NB4 (cell line): ENCODE measurements around the gene PTGIS.
A peak's percentile ranks its signal among the peaks of the same experiment; 100 is the strongest.

ENCODE experiments used
- DNase-seq: peaks from one replicate; pipeline ENCODE4 v3.0.0; 2010; ENCODE audit warnings: low read depth
- H3K4me3 ChIP-seq: one replicate; pipeline ENCODE4 v1.5.1; 2011; ENCODE audit warnings: mild to moderate bottlenecking, low read depth, low read length, moderate library complexity
- MYC ChIP-seq: IDR thresholded peaks from 2 replicates; pipeline ENCODE4 v1.6.1; 2011; ENCODE audit warnings: low read depth, low read length
- POLR2A ChIP-seq: IDR thresholded peaks from 2 replicates; pipeline ENCODE4 v1.6.1; 2011; ENCODE audit warnings: mild to moderate bottlenecking; ENCODE audit not compliant: insufficient read length; ENCODE audit errors: extremely low read depth
- TF ChIP-seq, protein P1 (sequence below): IDR thresholded peaks from 2 replicates; pipeline ENCODE4 v1.6.1; 2011; ENCODE audit warnings: low read depth, low read length
- TF ChIP-seq, protein P2 (sequence below): IDR thresholded peaks from one replicate; pipeline ENCODE4 v1.5.1; 2012; ENCODE audit warnings: low read depth, low read length

The PTGIS gene

DNA sequence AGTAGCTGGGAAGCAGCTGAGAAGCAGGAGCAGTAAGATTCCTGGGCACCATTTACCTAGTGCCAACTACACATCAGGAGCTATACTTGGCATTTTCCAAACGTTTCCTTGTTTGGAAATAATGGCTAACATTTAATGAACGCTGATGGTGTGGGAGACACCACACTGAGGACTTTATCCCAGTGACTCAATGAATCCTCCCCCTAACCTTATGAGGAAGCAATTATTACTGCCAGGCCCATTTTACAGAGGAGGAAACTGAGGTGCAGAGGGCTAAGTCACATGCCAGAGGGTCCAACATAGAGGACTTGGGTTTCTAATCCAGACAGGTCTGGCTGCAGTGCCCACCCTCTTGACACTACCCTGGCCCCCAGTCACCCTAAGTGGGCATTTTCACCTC lies 6.1 kb downstream of the PTGIS start:
- no peak overlapping the region for H3K4me3 ChIP-seq
- TF ChIP-seq MYC (no peak), POLR2A (no peak)
- TF ChIP-seq, protein P1, sequence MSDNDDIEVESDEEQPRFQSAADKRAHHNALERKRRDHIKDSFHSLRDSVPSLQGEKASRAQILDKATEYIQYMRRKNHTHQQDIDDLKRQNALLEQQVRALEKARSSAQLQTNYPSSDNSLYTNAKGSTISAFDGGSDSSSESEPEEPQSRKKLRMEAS: no peak
- TF ChIP-seq, protein P2, sequence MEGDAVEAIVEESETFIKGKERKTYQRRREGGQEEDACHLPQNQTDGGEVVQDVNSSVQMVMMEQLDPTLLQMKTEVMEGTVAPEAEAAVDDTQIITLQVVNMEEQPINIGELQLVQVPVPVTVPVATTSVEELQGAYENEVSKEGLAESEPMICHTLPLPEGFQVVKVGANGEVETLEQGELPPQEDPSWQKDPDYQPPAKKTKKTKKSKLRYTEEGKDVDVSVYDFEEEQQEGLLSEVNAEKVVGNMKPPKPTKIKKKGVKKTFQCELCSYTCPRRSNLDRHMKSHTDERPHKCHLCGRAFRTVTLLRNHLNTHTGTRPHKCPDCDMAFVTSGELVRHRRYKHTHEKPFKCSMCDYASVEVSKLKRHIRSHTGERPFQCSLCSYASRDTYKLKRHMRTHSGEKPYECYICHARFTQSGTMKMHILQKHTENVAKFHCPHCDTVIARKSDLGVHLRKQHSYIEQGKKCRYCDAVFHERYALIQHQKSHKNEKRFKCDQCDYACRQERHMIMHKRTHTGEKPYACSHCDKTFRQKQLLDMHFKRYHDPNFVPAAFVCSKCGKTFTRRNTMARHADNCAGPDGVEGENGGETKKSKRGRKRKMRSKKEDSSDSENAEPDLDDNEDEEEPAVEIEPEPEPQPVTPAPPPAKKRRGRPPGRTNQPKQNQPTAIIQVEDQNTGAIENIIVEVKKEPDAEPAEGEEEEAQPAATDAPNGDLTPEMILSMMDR: no peak
- DNase-seq: no peak

DNA sequence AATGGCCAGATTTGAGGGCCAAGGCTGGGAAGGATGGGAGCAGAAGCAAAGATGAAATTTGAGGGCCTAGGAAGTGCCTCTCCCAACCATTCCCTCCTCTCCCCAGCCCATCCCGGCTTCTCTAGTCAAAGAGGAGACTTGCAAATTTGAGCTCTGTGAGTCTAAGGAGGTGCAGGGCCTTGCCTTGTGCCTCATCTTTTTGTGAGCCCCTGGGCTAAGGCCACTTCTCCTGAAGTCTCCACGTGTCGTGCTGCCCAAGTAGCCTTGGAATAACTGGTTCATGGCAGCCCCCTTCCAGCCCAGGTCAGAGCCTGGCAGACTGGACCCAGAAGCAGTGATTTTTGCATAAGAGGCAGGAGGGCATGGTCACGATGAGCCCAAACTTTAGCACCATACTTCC lies 6.7 kb downstream of the PTGIS start:
- no peak for DNase-seq
- no peak overlapping the region for H3K4me3 ChIP-seq
- TF ChIP-seq MYC (no peak), POLR2A (no peak)
- TF ChIP-seq, protein P1: no peak

DNA sequence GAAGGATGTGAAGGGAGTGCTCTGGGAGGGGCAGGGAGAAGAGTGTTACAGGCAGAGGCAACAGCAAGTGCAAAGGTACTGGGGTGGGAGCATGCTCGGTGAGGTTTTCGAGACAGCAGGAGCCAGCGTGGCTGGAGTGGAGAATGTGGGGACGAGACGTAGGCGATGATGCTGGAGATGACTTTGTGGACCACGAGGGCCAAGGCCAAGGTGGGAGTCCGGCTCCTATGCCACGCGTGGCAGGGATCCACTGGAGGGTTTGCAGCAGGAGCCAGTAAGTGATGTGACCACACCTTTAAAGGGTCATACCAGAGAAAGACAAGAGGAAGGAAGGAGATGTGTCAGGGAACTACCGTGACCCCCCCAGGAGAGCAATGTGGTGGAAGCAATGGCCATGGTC lies 7.3 kb downstream of the PTGIS start:
- H3K4me3 ChIP-seq: no peak overlapping the region
- TF ChIP-seq MYC (no peak), POLR2A (no peak)
- TF ChIP-seq, protein P2: no peak
- TF ChIP-seq, protein P1: no peak
- DNase-seq: peak; percentile 39

DNA sequence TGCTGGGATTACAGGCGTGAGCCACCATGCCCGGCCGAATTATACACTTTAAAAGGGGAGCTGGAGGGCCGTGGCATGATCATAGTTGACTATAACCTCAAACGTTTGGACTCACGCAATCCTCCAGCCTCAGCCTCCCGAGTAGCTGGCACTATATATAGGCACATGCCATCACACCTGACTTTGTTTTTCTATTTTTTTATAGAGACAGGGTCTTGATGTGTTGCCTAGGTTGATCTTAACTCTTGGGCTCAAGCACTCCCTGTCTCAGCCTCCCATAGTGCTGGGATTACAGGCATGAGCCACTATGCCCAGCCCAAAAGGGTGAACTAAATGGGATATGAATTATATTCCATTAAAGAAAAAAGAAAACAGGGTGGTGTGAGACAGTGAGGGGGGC lies 7.8 kb downstream of the PTGIS start:
- TF ChIP-seq POLR2A (no peak), MYC (no peak)
- TF ChIP-seq, protein P1: no peak
- TF ChIP-seq, protein P2: no peak

DNA sequence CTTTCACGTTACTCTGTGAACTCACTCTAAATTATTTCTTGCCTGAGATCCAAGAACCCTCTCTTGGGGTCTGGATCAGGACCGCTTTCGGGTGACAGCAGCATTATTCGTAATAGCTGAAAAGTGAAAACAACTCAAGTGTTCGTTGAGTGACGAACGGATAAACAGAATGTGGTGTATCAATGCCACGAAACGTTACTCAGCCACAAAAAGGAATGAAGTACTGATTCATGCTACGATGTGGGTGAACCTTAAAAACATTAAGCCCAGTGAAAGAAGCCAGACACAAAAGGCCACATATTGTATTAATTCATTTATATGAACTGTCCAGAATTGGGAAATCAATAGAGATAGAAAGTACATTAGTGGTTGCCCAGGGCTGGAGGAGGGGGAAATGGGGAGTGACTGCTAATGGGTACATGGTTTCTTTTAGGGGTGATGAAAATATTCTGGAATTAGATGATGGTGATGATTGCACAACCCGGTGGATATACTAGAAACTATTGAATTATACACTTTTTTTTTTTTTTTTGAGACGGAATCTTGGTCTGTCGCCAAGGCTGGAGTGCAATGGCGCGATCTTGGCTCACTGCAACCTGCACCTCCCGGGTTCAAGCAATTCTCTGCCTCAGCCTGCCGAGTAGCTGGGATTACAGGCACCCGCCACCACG lies 8.4 kb downstream of the PTGIS start:
- TF ChIP-seq MYC: no peak
- TF ChIP-seq, protein P1: no peak
- H3K4me3 ChIP-seq: no peak overlapping the region
- no peak for DNase-seq

More for the DNA sequence above, 7.8 kb downstream of the PTGIS start:
- no peak overlapping the region for H3K4me3 ChIP-seq
- DNase-seq: no peak

DNA sequence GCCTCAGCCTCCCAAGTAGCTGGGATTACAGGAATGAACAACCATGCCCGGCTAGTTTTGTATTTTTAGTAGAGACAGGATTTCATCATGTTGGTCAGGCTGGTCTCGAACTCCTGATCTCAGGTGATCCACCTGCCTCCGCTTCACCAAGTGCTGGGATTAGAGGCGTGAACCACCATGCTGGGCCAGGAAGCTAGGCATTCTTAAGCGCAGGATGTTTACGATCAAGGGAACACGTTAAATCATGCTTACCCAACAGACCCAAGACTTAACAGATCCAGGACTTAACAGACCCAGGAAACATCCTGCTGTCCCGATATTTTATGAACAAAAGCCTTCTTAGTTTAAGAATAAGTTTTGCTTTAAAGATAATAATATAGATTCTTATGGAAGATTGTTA lies 9.1 kb downstream of the PTGIS start:
- no peak for DNase-seq
- no peak for TF ChIP-seq MYC
- TF ChIP-seq, protein P2: no peak
- no peak for TF ChIP-seq POLR2A
- no peak overlapping the region for H3K4me3 ChIP-seq

DNA sequence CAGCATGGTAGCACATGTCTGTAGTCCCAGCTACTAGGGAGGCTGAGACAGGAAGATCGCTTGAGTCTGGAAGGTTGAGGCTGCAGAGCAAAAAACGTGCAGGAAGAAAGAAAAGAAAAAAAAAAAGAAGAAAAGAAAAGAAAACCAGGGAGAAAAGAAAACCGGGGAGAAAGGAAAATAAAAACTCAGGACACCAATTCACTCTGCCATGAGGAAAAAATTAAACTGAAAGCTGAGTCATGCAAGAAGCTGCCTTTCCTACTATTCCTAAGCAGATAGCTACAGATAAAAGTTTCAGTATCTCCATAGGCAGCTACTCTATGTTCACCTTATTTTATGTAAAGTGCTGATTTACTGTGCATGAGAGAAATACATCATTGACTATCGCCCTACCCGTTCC lies 10.5 kb downstream of the PTGIS start:
- DNase-seq: no peak
- TF ChIP-seq POLR2A (no peak), MYC (no peak)
- TF ChIP-seq, protein P1: no peak
- TF ChIP-seq, protein P2: no peak
- no peak overlapping the region for H3K4me3 ChIP-seq
